Neuronal stem cell (in vitro differentiated cells): ENCODE results near the gene HYAL1.
"Not testable (repeated sequence)": the region's sequence is repeated elsewhere in the genome, so short reads cannot be mapped to it uniquely, and the experiment has no call there.

Experiments
- DNase-seq: peaks from one replicate; pipeline ENCODE4 v3.0.0-alpha.2; 2013; ENCODE audit warnings: low spot score
- H2AFZ ChIP-seq: one replicate; pipeline ENCODE4 v1.6.1; 2013; ENCODE audit warnings: mild to moderate bottlenecking, low read length, inconsistent platforms
- H2AK5ac ChIP-seq: 2 replicates; pipeline ENCODE4 v1.6.1; 2013; ENCODE audit warnings: low read depth, mild to moderate bottlenecking, inconsistent platforms, low read length, moderate library complexity, mixed read lengths
- H2BK120ac ChIP-seq: 2 replicates; pipeline ENCODE4 v1.6.1; 2013; ENCODE audit warnings: low read depth, mild to moderate bottlenecking, inconsistent platforms, low read length, moderate library complexity, mixed read lengths
- H2BK12ac ChIP-seq: one replicate; pipeline ENCODE4 v1.6.1; 2013; ENCODE audit warnings: low read length, inconsistent platforms
- H2BK15ac ChIP-seq: 2 replicates; pipeline ENCODE4 v1.6.1; 2013; ENCODE audit warnings: mild to moderate bottlenecking, low read length, inconsistent platforms, mixed read lengths
- H2BK5ac ChIP-seq: one replicate; pipeline ENCODE4 v1.6.1; 2013; ENCODE audit warnings: inconsistent platforms, mild to moderate bottlenecking, low read length, moderate library complexity
- H3K14ac ChIP-seq: one replicate; pipeline ENCODE4 v1.6.1; 2013; ENCODE audit warnings: low read length, inconsistent platforms
- H3K18ac ChIP-seq: 2 replicates; pipeline ENCODE4 v1.6.1; 2013; ENCODE audit warnings: low read length, inconsistent platforms
- H3K23ac ChIP-seq: 2 replicates; pipeline ENCODE4 v1.6.1; 2013; ENCODE audit warnings: low read depth, mild to moderate bottlenecking, mixed read lengths, low read length, inconsistent platforms; ENCODE audit not compliant: poor library complexity
- H3K27ac ChIP-seq: replicated peaks from 3 replicates; pipeline ENCODE4 v1.5.1; 2013; ENCODE audit warnings: low read length, inconsistent platforms
- H3K27me3 ChIP-seq, 3 experiments: 2 replicates each; pipeline ENCODE4 v1.6.1; 2013; ENCODE audit warnings: low read length in 3 of 3, mild to moderate bottlenecking in 2 of 3, inconsistent platforms in 1 of 3, low read depth in 1 of 3, mixed read lengths in 1 of 3, moderate library complexity in 1 of 3; ENCODE audit not compliant: control insufficient read depth in 3 of 3, insufficient read depth in 3 of 3
- H3K36me3 ChIP-seq, 2 donors: replicated peaks in 1 of 2; 2 replicates each; pipeline ENCODE4 v1.6.1; 2013; ENCODE audit warnings: low read length in 2 of 2; ENCODE audit not compliant: control insufficient read depth in 2 of 2, insufficient read depth in 2 of 2
- H3K4ac ChIP-seq: 2 replicates; pipeline ENCODE4 v1.6.1; 2013; ENCODE audit warnings: inconsistent platforms, mild to moderate bottlenecking, low read length, moderate library complexity
- H3K4me1 ChIP-seq, 2 donors: 1 replicate in 1 of 2; 2 replicates in 1 of 2; pipeline ENCODE4 v1.6.1; 2013; ENCODE audit warnings: low read length in 2 of 2, low read depth in 1 of 2; ENCODE audit not compliant: control insufficient read depth in 2 of 2, insufficient read depth in 1 of 2
- H3K4me2 ChIP-seq: one replicate; pipeline ENCODE4 v1.6.1; 2013; ENCODE audit warnings: mild to moderate bottlenecking, low read length, inconsistent platforms; ENCODE audit not compliant: insufficient read depth, poor library complexity, severe bottlenecking
- H3K4me3 ChIP-seq, 2 donors: 2 replicates each; pipeline ENCODE4 v1.5.1; 2013; ENCODE audit warnings: low read length in 2 of 2, mild to moderate bottlenecking in 2 of 2, inconsistent platforms in 1 of 2, moderate library complexity in 1 of 2
- H3K79me1 ChIP-seq: one replicate; pipeline ENCODE4 v1.6.1; 2013; ENCODE audit warnings: low read depth, mild to moderate bottlenecking, inconsistent platforms, low read length, moderate library complexity
- H3K9ac ChIP-seq: one replicate; pipeline ENCODE4 v1.6.1; 2013; ENCODE audit warnings: mild to moderate bottlenecking, low read depth, low read length, inconsistent platforms; ENCODE audit not compliant: poor library complexity
- H3K9me3 ChIP-seq, 2 donors: replicated peaks in 1 of 2; 2 replicates each; pipeline versions ENCODE3 to v1.6.1; 2013; ENCODE audit warnings: low read length in 2 of 2, mild to moderate bottlenecking in 2 of 2, inconsistent platforms in 1 of 2, low read depth in 1 of 2, mixed read lengths in 1 of 2, moderate library complexity in 1 of 2; ENCODE audit not compliant: control insufficient read depth in 2 of 2, insufficient read depth in 1 of 2
- H4K8ac ChIP-seq: one replicate; pipeline ENCODE4 v1.6.1; 2013; ENCODE audit warnings: low read depth, mild to moderate bottlenecking, inconsistent platforms, low read length, moderate library complexity
- H4K91ac ChIP-seq: one replicate; pipeline ENCODE4 v1.6.1; 2013; ENCODE audit warnings: low read length, low read depth, mild to moderate bottlenecking, inconsistent platforms; ENCODE audit not compliant: poor library complexity
- WGBS, 2 donors: extraction: QIAGEN DNeasy Blood & Tissue Kit; methylation state at CpG; one replicate each; pipeline ENCODE4 v1.1.7; 2013; ENCODE audit warnings: missing lambda C conversion rate in 2 of 2, mixed read lengths in 1 of 2; ENCODE audit not compliant: insufficient read length in 2 of 2, insufficient replicate concordance in 1 of 2; ENCODE audit errors: extremely low coverage in 2 of 2; 5-methylcytosine and 5-hydroxymethylcytosine counted together

Gene HYAL1

DNA sequence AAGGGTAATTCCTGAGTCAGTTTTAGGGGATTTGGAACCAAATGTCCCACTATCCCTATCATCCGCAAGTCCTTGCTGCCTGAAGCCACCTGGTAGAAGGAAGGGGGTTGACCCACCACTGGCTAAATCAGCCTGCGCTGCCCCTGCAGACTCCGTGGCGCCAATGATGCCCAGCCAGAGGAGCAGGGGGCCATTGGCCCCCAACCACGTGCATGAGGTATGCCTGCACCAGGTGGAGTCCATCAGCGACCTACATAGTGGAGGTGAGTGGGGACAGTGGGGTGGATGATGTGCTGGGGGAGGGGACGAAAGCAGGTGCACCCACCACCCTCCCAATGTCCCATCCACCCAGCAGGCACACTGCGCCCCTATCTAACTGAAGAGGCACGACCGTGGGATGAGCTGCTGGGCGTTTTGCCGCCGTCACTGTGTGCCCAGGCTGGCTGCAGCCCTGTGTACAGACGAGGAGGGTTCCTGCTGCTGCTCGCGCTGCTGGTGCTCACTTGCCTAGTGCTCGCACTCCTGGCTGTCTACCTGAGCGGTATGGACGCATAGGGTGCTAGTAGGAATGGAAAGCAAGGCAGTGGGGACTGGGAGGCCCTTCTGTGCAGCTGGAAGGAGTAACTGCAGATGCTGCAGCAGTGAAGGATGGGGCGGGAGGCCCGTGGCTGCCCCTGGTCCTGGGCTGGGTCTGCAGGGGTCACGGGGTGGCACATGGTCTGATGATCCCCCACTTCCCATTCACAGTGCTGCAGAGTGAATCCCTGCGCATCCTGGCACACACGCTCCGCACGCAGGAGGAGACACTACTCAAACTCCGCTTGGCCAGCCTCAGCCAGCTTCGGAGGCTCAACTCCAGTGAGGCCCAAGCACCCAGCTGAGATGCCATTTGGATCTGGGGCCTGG, 16.8 kb downstream of the HYAL1 start:
- no peak for DNase-seq
- Histone ChIP-seq H3K27ac (no peak overlapping the region), H2AK5ac (peak overlapping the region; percentile 49), H3K4me2 (no peak overlapping the region), H2AFZ (no peak overlapping the region), H2BK120ac (no peak overlapping the region), H3K4me3 (peak overlapping the region in 1 of 2 donors; percentile 32), H3K36me3 (peaks cover 36 to 50% of the 10 kb centered on the region in 2 donors), H2BK5ac (no peak overlapping the region), H2BK15ac (no peak overlapping the region), H4K8ac (no peak overlapping the region), H3K18ac (no peak overlapping the region), H3K14ac (no peak overlapping the region), H3K4ac (no peak overlapping the region), H2BK12ac (peak overlapping the region; percentile 4), H3K23ac (peak overlapping the region; percentile 49), H3K4me1 (peaks cover 4 to 6% of the 10 kb centered on the region in 2 donors), H3K27me3 (no peaks in the 10 kb centered on the region), H3K79me1 (peaks cover 14% of the 10 kb centered on the region), H3K9ac (peak overlapping the region; percentile 25), H3K9me3 (no peaks in the 10 kb centered on the region), H4K91ac (no peak overlapping the region)
- WGBS, 2 donors = no CpG with 5 or more reads among the region's 28 CpGs

DNA sequence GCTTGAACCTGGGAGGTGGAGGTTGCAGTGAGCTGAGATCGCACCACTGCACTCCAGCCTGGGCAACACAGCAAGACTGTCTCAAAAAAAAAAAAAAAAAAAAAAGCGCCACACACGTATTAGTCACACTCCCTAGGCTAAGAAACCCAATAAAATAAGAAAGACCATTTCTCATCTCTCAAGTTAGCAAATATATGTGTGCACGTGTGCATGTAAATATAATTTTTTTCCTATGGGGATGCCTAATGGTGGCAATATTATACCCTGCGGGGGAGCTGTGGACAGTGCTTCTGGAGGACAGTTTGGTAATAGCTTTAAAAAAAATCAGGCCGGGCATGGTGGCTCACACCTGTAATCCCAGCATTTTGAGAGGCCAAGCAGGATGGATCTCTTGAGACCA, 19.3 kb downstream of the HYAL1 start:
- not testable (repeated sequence) for H3K18ac ChIP-seq, H4K91ac ChIP-seq, H3K14ac ChIP-seq, H3K9ac ChIP-seq, H4K8ac ChIP-seq, H3K23ac ChIP-seq, H3K4me3 ChIP-seq, H2BK5ac ChIP-seq, H3K4me1 ChIP-seq, H2BK12ac ChIP-seq, H3K4me2 ChIP-seq, H3K79me1 ChIP-seq, H3K27ac ChIP-seq, H3K4ac ChIP-seq, H3K27me3 ChIP-seq, H2AK5ac ChIP-seq, DNase-seq, H2AFZ ChIP-seq, H3K9me3 ChIP-seq, H2BK120ac ChIP-seq, H2BK15ac ChIP-seq
- no CpG with 5 or more reads among the region's 6 CpGs for WGBS, 2 donors
- H3K36me3 ChIP-seq = peaks cover 24 to 34% of the 10 kb centered on the region in 2 donors

DNA sequence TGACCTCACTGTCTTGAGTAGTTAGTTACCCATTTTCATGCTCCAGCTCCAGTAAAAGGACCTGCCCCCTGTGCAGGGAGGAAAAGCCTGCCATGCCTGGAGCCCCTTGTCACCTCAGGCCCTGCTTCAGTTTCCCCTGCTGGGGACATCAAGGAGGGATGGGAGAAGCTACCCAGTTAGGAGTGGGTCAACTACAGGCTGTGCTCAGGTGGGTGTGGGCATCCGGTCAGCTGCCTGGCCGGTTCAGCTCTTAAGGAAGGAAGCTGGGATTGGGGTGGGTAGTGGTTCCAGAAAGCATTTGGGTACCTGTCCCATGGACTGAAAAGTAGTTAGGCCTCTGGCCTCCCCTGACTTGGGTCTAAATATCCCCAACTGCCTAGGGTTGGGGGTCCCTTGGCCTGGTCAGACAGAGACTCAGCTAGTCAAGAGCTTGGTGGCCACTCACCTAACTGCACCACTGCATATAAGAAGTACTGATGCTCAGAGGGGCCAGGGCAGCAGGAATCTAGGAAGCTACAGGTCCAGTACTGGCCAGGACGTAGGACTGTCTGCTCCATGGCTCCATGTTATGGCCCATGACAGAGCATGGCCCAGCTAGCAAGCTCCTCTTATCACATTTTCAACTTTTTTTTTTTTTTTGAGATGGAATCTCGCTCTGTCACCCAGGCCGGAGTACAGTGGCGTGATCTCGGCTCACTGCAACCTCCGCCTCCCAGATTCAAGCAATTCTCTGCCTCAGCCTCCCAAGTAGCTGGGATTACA, 23.9 kb downstream of the HYAL1 start:
- DNase-seq = no peak
- H3K27me3 ChIP-seq = peaks cover 3 to 27% (median 12%) of the 10 kb centered on the region in 3 experiments
- H3K23ac ChIP-seq = peak overlapping the region; percentile 20
- H2BK15ac ChIP-seq = peak overlapping the region; percentile 73
- H3K4me1 ChIP-seq = peaks cover 5 to 10% of the 10 kb centered on the region in 2 donors
- peak overlapping the region; percentile 12 for H3K9ac ChIP-seq
- no peak overlapping the region for H4K8ac ChIP-seq
- H3K4me3 ChIP-seq = no peak overlapping the region
- no peak overlapping the region for H3K27ac ChIP-seq
- H3K4ac ChIP-seq = peak overlapping the region; percentile 95
- H4K91ac ChIP-seq = no peak overlapping the region
- H2AFZ ChIP-seq = peak overlapping the region; percentile 68
- no CpG with 5 or more reads among the region's 8 CpGs for WGBS, 2 donors
- no peak overlapping the region for H2BK5ac ChIP-seq
- H2BK120ac ChIP-seq = no peak overlapping the region
- peaks cover 4% of the 10 kb centered on the region for H3K79me1 ChIP-seq
- H2BK12ac ChIP-seq = peak overlapping the region; percentile 82
- H3K9me3 ChIP-seq = peaks cover 0 to 4% of the 10 kb centered on the region in 2 donors
- H3K14ac ChIP-seq = no peak overlapping the region
- H3K18ac ChIP-seq = no peak overlapping the region
- H3K4me2 ChIP-seq = no peak overlapping the region
- H2AK5ac ChIP-seq = peak overlapping the region; percentile 96
- H3K36me3 ChIP-seq = no peaks in the 10 kb centered on the region

DNA sequence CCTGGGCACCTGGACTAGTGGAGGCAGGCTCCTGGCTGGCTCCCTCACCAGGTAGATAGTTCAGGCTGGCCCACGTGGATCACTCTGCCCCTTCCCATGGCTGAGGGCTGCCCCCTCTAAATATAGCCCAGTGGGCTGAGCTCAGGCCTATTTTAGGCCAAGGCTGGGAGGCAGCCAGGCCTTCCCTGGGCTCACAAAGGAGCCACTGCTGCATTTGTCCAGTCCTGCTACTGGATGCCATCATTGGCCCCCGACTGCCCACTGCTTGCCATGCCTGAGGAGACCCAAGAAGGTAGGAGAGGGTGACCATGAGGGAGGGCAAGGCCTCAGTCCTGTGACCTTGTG, 24.5 kb downstream of the HYAL1 start, which contains the start of gene LSMEM2:
Gene LSMEM2, plus strand, starts transcription at position 208 of the 345 bp plus-strand sequence. Its CDS starts 27 bp downstream, at position 235.
- peak within 1 kb of the TSS; percentile 73 for H2BK15ac ChIP-seq
- no peak within 1 kb of the TSS for H3K14ac ChIP-seq
- H3K79me1 ChIP-seq = peaks cover 4% of the 10 kb centered on the region
- H3K4me1 ChIP-seq = peaks cover 5 to 10% of the 10 kb centered on the region in 2 donors
- peaks cover 4 to 32% (median 18%) of the 10 kb centered on the region in 3 experiments for H3K27me3 ChIP-seq
- WGBS, 2 donors = no CpG with 5 or more reads among the region's 2 CpGs
- peak within 1 kb of the TSS; percentile 12 for H3K9ac ChIP-seq
- H3K36me3 ChIP-seq = no peaks in the 10 kb centered on the region
- peak within 1 kb of the TSS; percentile 76 for H3K18ac ChIP-seq
- H4K91ac ChIP-seq = no peak within 1 kb of the TSS
- peak within 1 kb of the TSS; percentile 20 for H3K23ac ChIP-seq
- H3K4me3 ChIP-seq = no peak within 1 kb of the TSS
- no peak within 1 kb of the TSS for H3K4me2 ChIP-seq
- H2AK5ac ChIP-seq = peak within 1 kb of the TSS; percentile 96
- H2BK12ac ChIP-seq = peak within 1 kb of the TSS; percentile 82
- no peak within 1 kb of the TSS for H2BK120ac ChIP-seq
- H3K4ac ChIP-seq = peak within 1 kb of the TSS; percentile 95
- no peak within 1 kb of the TSS for H2BK5ac ChIP-seq
- peak within 1 kb of the TSS; percentile 68 for H2AFZ ChIP-seq
- H4K8ac ChIP-seq = no peak within 1 kb of the TSS
- H3K27ac ChIP-seq = no peak within 1 kb of the TSS
- no peak for DNase-seq
- H3K9me3 ChIP-seq = peaks cover 0 to 4% of the 10 kb centered on the region in 2 donors
